ENCODE data around the gene AADAT. TPM values are rescaled to one million over a fixed set of nuclear protein-coding genes. Genes with fewer than 3 reads are reported as not detected.
A peak's percentile ranks its signal among the peaks of the same experiment; 100 is the strongest.

AADAT gene
- total RNA-seq, 4 donors from 2014 or later: 1.5 to 8.7 (median 5.2) TPM

GRCh38 chr4:170027181-170027829 is 62.5 kb downstream of the AADAT start:
- peak overlapping the region in 3 of 4 donors; percentile 52 to 93 (median 92) for H3K27ac ChIP-seq
- H3K4me1 ChIP-seq: peaks cover 0 to 16% (median 0%) of the 10 kb centered on the region in 3 donors
- no peaks in the 10 kb centered on the region for H3K36me3 ChIP-seq

GRCh38 chr4:170026253-170027021 is 63.3 kb downstream of the AADAT start, which contains the start of gene MFAP3L:
Gene MFAP3L (minus strand): TSS chr4:170026395. CDS start chr4:170005877, 20,518 bp downstream.
- H3K9me3 ChIP-seq: no peaks in the 10 kb centered on the region
- H3K4me3 ChIP-seq: peak within 1 kb of the TSS; percentile 65 to 93
- no peaks in the 10 kb centered on the region for H3K36me3 ChIP-seq
- H3K27ac ChIP-seq: peak within 1 kb of the TSS; percentile 48 to 97 (median 92)
- ATAC-seq: peak; percentile 91
- WGBS, 2 donors (ENCODE audit: low coverage in 1 of 2): 0% methylated on average over 1 to 11 of the region's 86 CpGs
- H3K4me1 ChIP-seq: peaks cover 0 to 16% (median 0%) of the 10 kb centered on the region in 3 donors
- no peaks in the 10 kb centered on the region for H3K27me3 ChIP-seq
- TF ChIP-seq EP300 (IDR thresholded peaks at IDR 0.05) (no peak), POLR2A (IDR thresholded peaks at IDR 0.05) (peak; percentile 66 to 73), CTCF (IDR thresholded peaks at IDR 0.05) (peak in 2 of 4 experiments; percentile 14 to 43)

More at GRCh38 chr4:170027181-170027829, 62.5 kb downstream of the AADAT start:
- Histone ChIP-seq H3K27me3 (no peaks in the 10 kb centered on the region), H3K9me3 (no peaks in the 10 kb centered on the region), H3K4me3 (peak overlapping the region; percentile 65 to 93)
- WGBS, 2 donors (ENCODE audit: low coverage in 1 of 2): 4 to 9% methylated on average over 11 to 26 of the region's 37 CpGs
- TF ChIP-seq POLR2AphosphoS5 (IDR thresholded peaks at IDR 0.05) (peak; percentile 67), CTCF (IDR thresholded peaks at IDR 0.05) (peak in 1 of 4 experiments; percentile 14), POLR2A (IDR thresholded peaks at IDR 0.05) (no peak)
- ATAC-seq: peak; percentile 88

GRCh38 chr4:170025523-170026252 is 64.1 kb downstream of the AADAT start:
- H3K27me3 ChIP-seq: no peaks in the 10 kb centered on the region
- H3K27ac ChIP-seq: peak overlapping the region in 3 of 4 donors; percentile 92 to 97 (median 93)
- no peaks in the 10 kb centered on the region for H3K9me3 ChIP-seq
- H3K4me3 ChIP-seq: peak overlapping the region; percentile 65 to 93
- 5 to 7% methylated on average over 5 to 12 of the region's 74 CpGs for WGBS, 2 donors (ENCODE audit: low coverage in 1 of 2)
- no peak for TF ChIP-seq POLR2AphosphoS5 (IDR thresholded peaks at IDR 0.05)
- TF ChIP-seq CTCF (IDR thresholded peaks at IDR 0.05): no peak
- no peak for TF ChIP-seq POLR2A (IDR thresholded peaks at IDR 0.05)
- TF ChIP-seq EP300 (IDR thresholded peaks at IDR 0.05): no peak
- ATAC-seq: no peak
- peaks cover 0 to 16% (median 0%) of the 10 kb centered on the region in 3 donors for H3K4me1 ChIP-seq
- no peaks in the 10 kb centered on the region for H3K36me3 ChIP-seq

- Histone ChIP-seq H3K27ac (no peak overlapping the region), H3K4me3 (no peak overlapping the region), H3K27me3 (no peaks in the 10 kb centered on the region), H3K4me1 (peaks cover 0 to 11% (median 0%) of the 10 kb centered on the region in 3 donors), H3K36me3 (no peaks in the 10 kb centered on the region), H3K9me3 (no peaks in the 10 kb centered on the region)
- no peak for ATAC-seq
- 67 to 80% methylated on average over 1 to 2 of the region's 2 CpGs for WGBS, 2 donors (ENCODE audit: low coverage in 1 of 2)
- no peak for TF ChIP-seq CTCF (IDR thresholded peaks at IDR 0.05)
- no peak for TF ChIP-seq POLR2A (IDR thresholded peaks at IDR 0.05)
- TF ChIP-seq POLR2AphosphoS5 (IDR thresholded peaks at IDR 0.05): no peak
- no peak for TF ChIP-seq EP300 (IDR thresholded peaks at IDR 0.05)
These were observed 67.5 kb downstream of the AADAT start for GRCh38 chr4:170022211-170022610.
